Fibroblast of the aortic adventitia (primary cell): ENCODE results near the gene PPP2R2C. TPM values are rescaled to one million over a fixed set of nuclear protein-coding genes. Genes with fewer than 3 reads are reported as not detected.

Experiments used
- DNase-seq: peaks from one replicate; pipeline ENCODE4 v3.0.0-alpha.2; 2010; ENCODE audit warnings: low read depth
- H3K4me3 ChIP-seq: 2 replicates; pipeline ENCODE4 v1.5.1; 2011; ENCODE audit warnings: low read depth, mild to moderate bottlenecking, control low read depth, low read length, moderate library complexity
- total RNA-seq: library from RNA; depleted of rRNA; stranded (reverse); fragments of >200 nt; gene quantifications from 2 replicates; pipeline ENCODE4 v1.2.3, GENCODE V29; 2012; ENCODE audit warnings: low replicate concordance
- TF ChIP-seq, protein P1 (sequence below): IDR thresholded peaks from 2 replicates; pipeline ENCODE4 v1.5.1; 2011; ENCODE audit warnings: mild to moderate bottlenecking, low read length, control low read depth, inconsistent platforms; ENCODE audit not compliant: insufficient read depth

PPP2R2C gene
- total RNA-seq, 1 donor: not detected

DNA sequence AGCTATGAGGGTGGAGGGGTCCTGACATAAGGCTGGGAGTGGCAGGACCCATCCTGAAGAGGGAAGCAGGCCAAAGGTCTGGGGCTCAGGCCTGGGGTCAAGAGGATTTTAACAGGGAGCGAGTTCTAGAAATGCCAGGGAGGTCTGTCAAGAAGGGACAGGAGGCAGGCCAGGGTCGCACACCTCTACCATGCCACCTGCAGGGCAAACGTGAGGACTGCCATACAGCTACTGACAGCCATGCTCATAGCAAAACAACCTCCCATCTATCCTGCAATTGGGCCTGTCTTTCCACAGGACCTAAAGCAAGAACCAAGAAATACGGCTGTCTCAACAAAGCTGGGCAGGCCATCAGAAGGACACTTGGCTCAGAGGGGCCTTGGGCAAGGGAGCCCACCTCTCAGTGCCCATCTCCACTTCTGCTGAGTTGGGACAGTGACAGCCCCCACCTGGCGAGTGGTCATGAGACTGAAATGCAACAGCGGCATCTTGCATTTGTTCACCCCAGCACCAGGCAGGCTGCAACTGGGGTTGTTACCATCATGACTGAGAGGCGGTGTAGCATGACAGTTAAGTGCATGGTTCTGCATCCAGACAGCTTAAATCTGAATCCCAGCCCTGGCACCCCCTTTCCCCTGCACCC is 110.0 kb downstream of the PPP2R2C start:
- DNase-seq: no peak
- H3K4me3 ChIP-seq: no peak overlapping the region
- TF ChIP-seq, protein P1, sequence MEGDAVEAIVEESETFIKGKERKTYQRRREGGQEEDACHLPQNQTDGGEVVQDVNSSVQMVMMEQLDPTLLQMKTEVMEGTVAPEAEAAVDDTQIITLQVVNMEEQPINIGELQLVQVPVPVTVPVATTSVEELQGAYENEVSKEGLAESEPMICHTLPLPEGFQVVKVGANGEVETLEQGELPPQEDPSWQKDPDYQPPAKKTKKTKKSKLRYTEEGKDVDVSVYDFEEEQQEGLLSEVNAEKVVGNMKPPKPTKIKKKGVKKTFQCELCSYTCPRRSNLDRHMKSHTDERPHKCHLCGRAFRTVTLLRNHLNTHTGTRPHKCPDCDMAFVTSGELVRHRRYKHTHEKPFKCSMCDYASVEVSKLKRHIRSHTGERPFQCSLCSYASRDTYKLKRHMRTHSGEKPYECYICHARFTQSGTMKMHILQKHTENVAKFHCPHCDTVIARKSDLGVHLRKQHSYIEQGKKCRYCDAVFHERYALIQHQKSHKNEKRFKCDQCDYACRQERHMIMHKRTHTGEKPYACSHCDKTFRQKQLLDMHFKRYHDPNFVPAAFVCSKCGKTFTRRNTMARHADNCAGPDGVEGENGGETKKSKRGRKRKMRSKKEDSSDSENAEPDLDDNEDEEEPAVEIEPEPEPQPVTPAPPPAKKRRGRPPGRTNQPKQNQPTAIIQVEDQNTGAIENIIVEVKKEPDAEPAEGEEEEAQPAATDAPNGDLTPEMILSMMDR: no peak

DNA sequence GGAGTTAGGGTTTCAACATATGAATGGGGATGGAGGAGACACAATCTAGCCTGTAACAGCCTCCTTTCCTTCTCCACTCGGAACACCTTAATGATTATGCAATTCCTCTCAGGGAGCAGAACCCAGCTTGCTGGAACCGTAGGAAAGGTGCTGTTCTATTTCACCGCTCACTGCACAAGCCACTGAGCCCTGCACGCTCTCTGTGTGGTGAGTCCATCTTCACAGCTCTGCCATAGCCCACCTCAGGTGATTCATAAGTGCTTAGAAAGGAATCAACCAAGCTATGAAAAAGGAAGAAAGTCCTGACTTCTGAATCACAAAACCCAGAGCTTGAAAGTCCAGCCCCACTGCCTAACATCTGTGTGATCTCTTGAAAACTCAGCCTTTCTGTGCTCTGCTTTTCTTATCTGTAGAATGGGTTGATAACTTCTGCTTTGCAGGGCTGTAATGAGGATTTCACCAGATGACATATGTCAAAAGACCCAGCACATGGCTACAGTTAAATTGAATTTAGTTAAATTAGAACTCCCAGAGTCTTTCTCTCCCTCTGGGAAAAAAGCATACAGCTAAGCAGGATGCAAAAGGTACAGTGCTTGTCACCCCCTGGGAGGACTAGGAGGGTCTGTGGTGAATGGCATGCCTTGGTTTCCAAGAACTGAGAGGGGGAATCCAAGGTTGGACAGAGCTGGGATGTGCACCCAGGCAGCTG is 111.2 kb downstream of the PPP2R2C start:
- TF ChIP-seq, protein P1: no peak
- no peak overlapping the region for H3K4me3 ChIP-seq
- no peak for DNase-seq

DNA sequence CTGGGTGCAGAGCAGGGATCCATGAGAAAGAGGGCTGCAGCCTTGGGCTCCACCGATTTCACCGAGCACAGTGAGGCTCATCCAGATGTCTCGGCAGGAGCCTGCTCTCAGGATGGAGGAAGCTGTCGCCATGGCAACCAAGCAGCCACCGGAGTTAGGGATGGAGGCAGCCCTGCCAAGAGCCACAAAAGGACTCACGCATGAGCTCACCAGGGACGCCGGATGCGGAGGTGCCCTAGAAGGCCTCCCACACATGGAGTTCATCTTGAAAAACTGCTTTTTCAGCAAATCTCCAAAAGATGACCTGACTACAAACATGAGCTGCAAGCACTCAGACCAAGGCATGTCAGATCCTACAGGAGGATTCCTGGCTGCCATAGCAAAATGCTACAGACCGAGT is 112.0 kb downstream of the PPP2R2C start:
- TF ChIP-seq, protein P1: no peak
- DNase-seq: no peak
- H3K4me3 ChIP-seq: no peak overlapping the region

DNA sequence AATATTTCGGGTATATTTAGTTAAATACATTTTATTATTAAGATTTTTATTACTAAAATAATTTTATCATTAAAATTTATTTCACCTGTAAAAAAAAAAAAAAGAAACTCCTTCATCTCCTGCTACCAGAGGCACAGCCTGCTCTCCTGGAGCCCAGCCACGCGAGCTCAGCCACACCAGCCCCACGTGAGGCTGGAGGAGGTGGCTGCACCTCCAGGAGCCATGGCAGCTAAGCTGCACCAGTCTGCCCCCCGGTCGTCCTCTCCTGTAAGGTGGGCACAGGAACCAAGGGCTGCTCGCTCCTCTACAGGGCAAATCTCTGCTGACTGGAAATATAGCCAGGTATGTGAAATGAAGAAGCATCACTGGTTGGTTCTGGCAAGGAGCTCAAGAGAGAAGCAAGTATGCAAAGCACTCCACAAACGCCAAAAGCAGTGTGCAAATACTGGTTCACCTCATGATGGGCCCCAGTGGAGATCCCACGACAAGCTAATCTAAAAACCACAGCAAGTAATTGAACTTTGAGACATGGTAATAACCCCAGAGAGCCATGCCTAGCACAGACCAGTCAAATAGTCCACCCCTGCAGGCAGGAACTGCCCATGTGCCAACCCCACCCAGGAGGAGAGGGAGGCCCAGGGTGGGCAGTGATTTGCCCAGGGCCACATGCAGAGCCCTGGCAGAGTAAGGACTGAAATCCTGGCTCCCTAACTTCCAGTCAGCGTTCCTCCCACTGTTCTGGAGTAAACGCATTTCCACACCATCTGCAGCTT is 112.7 kb downstream of the PPP2R2C start:
- no peak overlapping the region for H3K4me3 ChIP-seq
- TF ChIP-seq, protein P1: no peak
- no peak for DNase-seq

DNA sequence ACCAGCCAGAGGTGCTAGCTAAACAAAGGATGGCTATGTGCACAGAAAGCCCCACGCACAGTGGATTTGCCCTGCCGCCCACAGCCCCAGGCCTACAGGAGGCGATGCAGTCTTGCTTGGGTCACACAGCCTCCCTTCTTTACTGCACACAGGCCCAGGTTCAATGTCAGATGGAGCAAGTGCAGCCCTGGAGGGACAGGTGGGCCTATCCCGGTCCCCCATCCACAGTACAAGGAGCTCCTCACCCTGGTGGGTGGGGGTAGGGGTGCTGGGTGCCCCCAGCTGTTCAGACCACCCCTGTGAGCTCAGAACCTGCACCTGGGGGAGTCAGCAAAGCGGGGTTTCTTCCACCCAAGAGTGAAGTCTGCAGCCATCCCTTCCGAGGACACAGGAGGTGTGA is 114.9 kb downstream of the PPP2R2C start:
- TF ChIP-seq, protein P1: no peak
- no peak for DNase-seq

DNA sequence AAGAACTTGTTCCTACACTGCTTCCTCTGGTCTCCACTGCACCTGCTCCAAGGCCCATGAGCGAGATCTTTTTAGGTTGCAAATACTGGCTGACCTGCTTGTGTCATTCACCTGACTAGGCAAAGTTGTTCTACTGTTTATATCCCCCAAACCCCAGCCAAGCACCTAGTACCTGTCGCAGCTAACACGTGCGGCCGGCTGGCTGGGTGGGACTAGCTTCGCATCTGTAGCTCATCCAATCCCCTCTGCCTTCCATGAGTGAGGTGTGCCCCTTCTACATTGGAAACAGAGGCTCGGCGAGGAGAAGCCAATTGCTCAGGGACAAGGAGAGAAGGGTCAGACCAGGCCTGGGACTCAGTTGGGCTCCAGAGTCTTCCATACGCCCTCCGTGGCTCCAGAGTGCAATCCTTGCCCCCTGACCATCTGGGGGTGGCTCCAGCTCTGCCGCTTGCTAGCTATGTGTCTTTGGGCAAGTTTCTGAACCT is 116.3 kb downstream of the PPP2R2C start:
- no peak for DNase-seq
- TF ChIP-seq, protein P1: no peak
- no peak overlapping the region for H3K4me3 ChIP-seq

More for the DNA sequence above, 114.9 kb downstream of the PPP2R2C start:
- no peak overlapping the region for H3K4me3 ChIP-seq
